Skeletal muscle satellite cell (primary cell): ENCODE measurements around the gene SMARCD2.
A peak's percentile ranks its signal among the peaks of the same experiment; 100 is the strongest.
"Not testable (repeated sequence)": the region's sequence is repeated elsewhere in the genome, so short reads cannot be mapped to it uniquely, and the experiment has no call there.

Experiments used
- H3K27me3 ChIP-seq: 2 replicates; pipeline ENCODE4 v1.7.0; 2013; ENCODE audit warnings: low read length; ENCODE audit not compliant: control insufficient read depth, insufficient read depth
- H3K36me3 ChIP-seq: 2 replicates; pipeline ENCODE4 v1.7.0; 2013; ENCODE audit warnings: mild to moderate bottlenecking, control low read depth, low read length; ENCODE audit not compliant: insufficient read depth
- H3K4me1 ChIP-seq: 2 replicates; pipeline ENCODE4 v1.7.0; 2013; ENCODE audit warnings: low read length; ENCODE audit not compliant: control insufficient read depth, insufficient read depth
- H3K4me2 ChIP-seq: 2 replicates; pipeline ENCODE4 v1.7.0; 2013; ENCODE audit warnings: mild to moderate bottlenecking, low read length
- H3K4me3 ChIP-seq: 2 replicates; pipeline ENCODE4 v1.7.0; 2013; ENCODE audit warnings: low read length
- H3K9ac ChIP-seq: 2 replicates; pipeline ENCODE4 v1.7.0; 2013; ENCODE audit warnings: mild to moderate bottlenecking, low read depth, low read length, moderate library complexity
- H3K9me3 ChIP-seq: replicated peaks from 2 replicates; pipeline ENCODE4 v1.7.0; 2013; ENCODE audit warnings: mild to moderate bottlenecking, control low read depth, low read length

SMARCD2 gene

GRCh38 chr17:63847525-63848249, 5.2 kb upstream of the SMARCD2 start:
- H3K27me3 ChIP-seq, result peaks cover 4% of the 10 kb centered on the region
- H3K36me3 ChIP-seq, result no peaks in the 10 kb centered on the region
- H3K4me1 ChIP-seq, result peaks cover 18% of the 10 kb centered on the region
- no peak overlapping the region for H3K4me3 ChIP-seq
- H3K9ac ChIP-seq, result no peak overlapping the region
- H3K4me2 ChIP-seq, result no peak overlapping the region
- H3K9me3 ChIP-seq, result no peaks in the 10 kb centered on the region

DNA sequence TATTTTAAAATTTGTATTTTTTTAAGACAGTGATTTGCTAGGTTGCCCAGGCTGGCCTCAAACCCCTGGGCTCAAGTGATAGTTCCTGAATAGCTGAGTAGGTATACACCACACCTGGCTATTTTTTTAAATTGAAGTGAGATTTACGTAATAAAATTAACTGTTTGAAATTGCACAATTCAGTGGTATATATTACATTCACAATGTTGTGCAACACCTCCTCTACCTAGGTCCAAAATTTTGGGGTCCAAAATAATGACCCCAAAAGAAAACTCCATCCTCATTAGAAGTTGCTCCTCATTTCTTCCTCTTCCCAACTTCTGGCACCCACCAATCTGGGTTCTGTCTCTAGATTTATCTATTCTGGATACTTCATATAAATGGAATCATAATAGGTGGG, 3.0 kb upstream of the SMARCD2 start:
- Histone ChIP-seq H3K4me3 (no peak overlapping the region), H3K9ac (no peak overlapping the region), H3K4me2 (no peak overlapping the region), H3K4me1 (peaks cover 28% of the 10 kb centered on the region), H3K27me3 (no peaks in the 10 kb centered on the region), H3K9me3 (no peaks in the 10 kb centered on the region), H3K36me3 (no peaks in the 10 kb centered on the region)

DNA sequence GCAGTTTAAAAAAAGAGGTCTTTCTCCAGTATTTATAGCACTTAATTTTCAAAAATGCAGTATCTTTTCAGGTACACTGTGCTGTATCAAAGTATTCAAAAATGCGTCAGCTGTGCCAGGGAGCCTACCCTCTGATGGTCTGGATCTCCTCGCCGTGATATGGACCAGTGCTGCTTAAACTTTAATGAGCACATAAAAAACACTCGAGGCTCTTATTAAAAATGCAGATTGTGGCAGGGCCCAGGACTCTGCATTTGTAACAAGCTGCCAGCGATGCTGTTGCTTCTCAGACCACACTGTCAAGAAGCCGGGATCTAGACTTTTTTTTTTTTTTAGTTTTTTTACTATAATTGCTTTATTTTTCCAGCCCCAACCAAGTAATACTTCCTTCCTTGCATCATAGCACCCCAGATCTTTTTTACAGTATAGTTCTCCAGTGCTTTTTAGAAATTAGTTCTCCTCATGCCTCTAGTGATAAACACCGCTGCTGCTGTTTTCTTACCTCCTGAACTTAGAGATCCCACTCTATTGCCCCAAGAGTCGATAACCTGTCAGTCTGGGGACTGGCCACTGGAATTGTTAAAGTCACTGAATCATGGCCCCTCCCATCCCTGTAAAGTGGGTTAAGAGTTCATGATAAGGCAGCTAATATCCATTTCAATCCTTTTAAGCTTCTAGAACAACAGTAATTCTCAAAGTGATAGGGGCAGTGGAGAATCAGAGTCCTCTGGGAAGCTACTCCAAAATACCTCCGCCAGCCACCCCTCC, 1.6 kb upstream of the SMARCD2 start:
- H3K9ac ChIP-seq, result peak overlapping the region; percentile 75
- H3K4me1 ChIP-seq, result peaks cover 41% of the 10 kb centered on the region
- no peaks in the 10 kb centered on the region for H3K27me3 ChIP-seq
- peak overlapping the region; percentile 83 for H3K4me2 ChIP-seq
- no peaks in the 10 kb centered on the region for H3K9me3 ChIP-seq
- H3K4me3 ChIP-seq, result peak overlapping the region; percentile 72
- H3K36me3 ChIP-seq, result no peaks in the 10 kb centered on the region

- H3K4me1 ChIP-seq, result peaks cover 43% of the 10 kb centered on the region
- not testable (repeated sequence) for H3K27me3 ChIP-seq, H3K36me3 ChIP-seq, H3K9me3 ChIP-seq
- peak overlapping the region; percentile 75 for H3K9ac ChIP-seq
- peak overlapping the region; percentile 72 for H3K4me3 ChIP-seq
- H3K4me2 ChIP-seq, result peak overlapping the region; percentile 83
These were observed 953 bp upstream of the SMARCD2 start for GRCh38 chr17:63843387-63843888.

GRCh38 chr17:63842173-63842539, 329 bp downstream of the SMARCD2 start:
- peak overlapping the region; percentile 93 for H3K4me3 ChIP-seq
- no peaks in the 10 kb centered on the region for H3K9me3 ChIP-seq
- H3K4me1 ChIP-seq, result peaks cover 50% of the 10 kb centered on the region
- peak overlapping the region; percentile 94 for H3K9ac ChIP-seq
- H3K4me2 ChIP-seq, result peak overlapping the region; percentile 99
- no peaks in the 10 kb centered on the region for H3K36me3 ChIP-seq
- H3K27me3 ChIP-seq, result no peaks in the 10 kb centered on the region

DNA sequence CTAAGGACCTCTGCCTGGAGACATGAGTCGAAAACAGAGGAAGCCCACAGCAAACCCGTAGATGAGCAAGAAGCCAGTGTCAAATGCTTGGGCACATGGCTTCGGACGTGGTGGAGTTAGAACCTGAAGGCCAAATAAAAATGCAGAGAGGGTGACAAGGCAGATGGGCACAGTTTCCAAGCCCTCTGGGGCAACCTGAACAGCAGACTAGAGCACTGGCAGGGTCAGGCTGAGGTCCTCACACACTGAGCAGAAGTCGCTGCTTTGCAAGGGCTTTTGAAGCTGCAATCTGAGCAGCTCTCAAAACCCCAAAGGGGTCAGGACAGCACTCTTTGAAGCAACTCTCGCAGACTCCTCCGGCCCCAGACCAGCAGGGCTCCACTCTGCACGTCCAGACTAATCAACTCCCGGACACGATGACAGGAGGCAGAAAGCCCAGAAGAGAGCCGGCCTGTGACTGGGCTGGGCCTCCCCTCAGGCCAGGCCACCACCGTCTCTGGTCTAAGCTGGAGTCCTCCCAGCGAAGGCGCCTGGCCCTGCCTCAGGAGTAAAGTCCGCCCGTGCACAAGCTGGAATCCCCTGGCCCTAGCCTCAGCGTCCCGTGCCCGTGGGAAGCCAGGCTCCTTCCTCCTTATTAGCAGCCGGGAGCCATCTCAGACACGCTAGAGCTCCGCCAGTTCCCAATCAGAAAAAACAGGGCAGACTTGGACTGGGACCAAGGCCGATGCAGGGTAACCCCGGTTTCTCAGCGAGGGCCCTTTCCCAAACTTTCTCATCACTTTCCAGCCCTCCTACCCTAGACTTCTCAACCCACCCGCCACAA, 924 bp downstream of the SMARCD2 start:
- Histone ChIP-seq H3K9me3 (no peaks in the 10 kb centered on the region), H3K4me2 (peak overlapping the region; percentile 99), H3K4me1 (peaks cover 50% of the 10 kb centered on the region), H3K36me3 (peaks cover 5% of the 10 kb centered on the region), H3K27me3 (no peaks in the 10 kb centered on the region), H3K4me3 (peak overlapping the region; percentile 93), H3K9ac (peak overlapping the region; percentile 94)

DNA sequence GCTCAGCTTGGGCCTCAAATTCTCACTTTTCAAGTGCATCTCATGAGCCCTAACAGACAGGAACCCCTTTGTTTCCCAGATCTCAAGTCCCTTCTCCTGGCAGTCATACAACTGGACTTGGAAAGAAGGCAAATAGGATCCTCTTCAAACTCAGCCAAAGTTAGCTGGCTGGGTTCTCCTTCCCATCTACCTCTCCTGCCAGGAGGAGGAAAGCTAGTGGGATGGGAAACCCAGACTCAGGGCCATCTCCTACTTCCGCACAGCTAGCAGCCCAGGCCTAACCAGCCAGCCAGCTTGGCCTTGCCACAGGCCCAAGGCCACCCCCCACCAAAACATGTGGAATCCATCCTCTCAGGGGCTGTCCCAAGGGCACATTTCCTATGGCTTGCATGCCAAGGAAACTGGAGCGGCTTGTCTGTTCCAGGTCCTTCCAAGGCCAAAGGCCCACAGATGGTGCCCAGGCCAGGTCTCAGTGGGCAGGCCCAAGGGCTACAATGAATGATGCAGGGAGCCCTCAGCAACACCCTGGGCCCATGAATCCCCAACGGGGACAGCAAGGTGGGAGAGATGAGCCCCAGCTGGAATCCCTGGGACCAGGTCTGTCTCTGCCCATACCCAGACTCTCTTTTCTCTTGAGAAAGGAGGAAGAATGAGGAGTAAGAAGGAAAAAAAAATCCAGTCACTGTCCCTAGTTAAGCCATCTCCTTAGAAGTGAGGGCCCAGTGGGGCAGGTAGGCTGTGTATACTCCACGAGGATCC, 1.7 kb downstream of the SMARCD2 start:
- H3K4me3 ChIP-seq, result peak overlapping the region; percentile 93
- peak overlapping the region; percentile 94 for H3K9ac ChIP-seq
- H3K36me3 ChIP-seq, result peaks cover 8% of the 10 kb centered on the region
- H3K27me3 ChIP-seq, result no peaks in the 10 kb centered on the region
- H3K9me3 ChIP-seq, result no peaks in the 10 kb centered on the region
- peak overlapping the region; percentile 99 for H3K4me2 ChIP-seq
- peaks cover 50% of the 10 kb centered on the region for H3K4me1 ChIP-seq

DNA sequence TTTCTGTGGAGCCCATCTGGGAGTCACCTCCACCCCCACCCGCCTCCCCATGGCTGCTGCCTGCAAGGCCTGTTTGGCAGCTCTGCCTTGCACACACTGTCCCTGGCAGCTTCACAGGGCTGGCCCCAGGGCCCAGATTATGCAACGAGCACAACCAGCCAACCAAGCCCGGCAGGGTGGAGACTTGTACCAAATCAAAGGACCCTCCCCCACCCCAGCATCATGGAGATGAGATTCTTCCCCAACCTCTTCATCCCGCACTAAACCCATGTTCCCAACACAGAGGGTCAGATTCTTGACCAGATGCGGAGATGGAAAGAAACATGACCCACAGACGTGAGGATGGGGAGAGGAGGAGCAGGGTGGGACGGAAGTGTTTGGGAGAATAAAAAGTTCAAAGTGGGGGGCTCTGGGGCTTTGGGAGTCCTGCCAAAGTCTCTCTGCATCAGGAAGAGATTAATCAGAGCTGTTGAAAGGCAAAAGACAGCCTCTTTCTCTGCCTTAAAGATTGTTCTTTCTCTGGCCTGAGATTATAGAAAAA, 3.8 kb downstream of the SMARCD2 start:
- peaks cover 43% of the 10 kb centered on the region for H3K4me1 ChIP-seq
- peak overlapping the region; percentile 72 for H3K4me2 ChIP-seq
- H3K36me3 ChIP-seq, result peaks cover 24% of the 10 kb centered on the region
- peak overlapping the region; percentile 7 for H3K4me3 ChIP-seq
- H3K9ac ChIP-seq, result peak overlapping the region; percentile 45
- no peaks in the 10 kb centered on the region for H3K9me3 ChIP-seq
- no peaks in the 10 kb centered on the region for H3K27me3 ChIP-seq

DNA sequence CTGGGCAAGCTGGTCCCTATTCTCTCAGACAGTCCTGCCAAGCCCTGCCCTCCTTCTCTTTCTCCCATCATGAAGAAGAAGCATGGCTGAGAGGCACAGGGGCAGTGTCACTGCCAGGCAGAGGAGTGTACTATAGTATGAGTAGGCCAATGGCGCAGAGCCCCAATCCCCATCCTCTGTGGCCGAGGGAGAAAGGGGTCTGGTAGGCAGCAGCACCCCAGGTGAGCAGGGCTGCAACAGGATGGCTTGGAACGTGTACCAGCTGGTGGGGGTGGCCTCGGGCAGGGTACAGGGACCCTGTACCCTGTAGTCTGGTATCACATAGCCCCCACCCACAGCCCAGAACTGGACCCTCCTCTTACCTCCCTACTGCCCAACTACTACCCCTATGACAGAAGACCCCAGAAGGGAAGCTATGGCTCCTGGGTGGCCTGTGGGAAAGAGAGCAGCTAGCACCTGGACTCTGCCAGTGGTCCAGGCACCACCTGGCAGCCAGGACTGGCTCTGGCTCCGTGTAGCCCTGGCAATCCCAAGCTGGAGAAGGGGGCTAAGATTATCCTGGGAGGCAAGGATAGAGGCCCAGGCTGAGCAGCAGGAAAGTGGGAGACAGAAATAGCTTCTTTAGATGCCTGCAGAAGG, 4.4 kb downstream of the SMARCD2 start:
- peak overlapping the region; percentile 72 for H3K4me2 ChIP-seq
- H3K27me3 ChIP-seq, result no peaks in the 10 kb centered on the region
- H3K36me3 ChIP-seq, result peaks cover 30% of the 10 kb centered on the region
- H3K9ac ChIP-seq, result peak overlapping the region; percentile 45
- peak overlapping the region; percentile 7 for H3K4me3 ChIP-seq
- peaks cover 38% of the 10 kb centered on the region for H3K4me1 ChIP-seq
- H3K9me3 ChIP-seq, result no peaks in the 10 kb centered on the region

GRCh38 chr17:63837480-63837879, 5.0 kb downstream of the SMARCD2 start:
- Histone ChIP-seq H3K4me2 (no peak overlapping the region), H3K36me3 (peaks cover 36% of the 10 kb centered on the region), H3K4me1 (peaks cover 37% of the 10 kb centered on the region), H3K9me3 (no peaks in the 10 kb centered on the region), H3K9ac (no peak overlapping the region), H3K4me3 (no peak overlapping the region), H3K27me3 (no peaks in the 10 kb centered on the region)
